ENCODE data around the gene ZNF503. TPM values are rescaled to one million over a fixed set of nuclear protein-coding genes. Genes with fewer than 3 reads are reported as not detected.

Gene ZNF503
- total RNA-seq, 4 donors from 2014 or later = 12.1 to 99.4 (median 26.0) TPM

GRCh38 chr10:75353183-75353582, 48.4 kb downstream of the ZNF503 start:
- intact Hi-C loops (cut with DNase I; ENCODE audit: low total_unique reads) = no loop called here
- no peaks in the 10 kb centered on the region for H3K27me3 ChIP-seq

GRCh38 chr10:75352650-75353049, 48.9 kb downstream of the ZNF503 start:
- H3K27ac ChIP-seq = no peak overlapping the region
- no peaks in the 10 kb centered on the region for H3K36me3 ChIP-seq
- no peaks in the 10 kb centered on the region for H3K9me3 ChIP-seq
- H3K4me1 ChIP-seq = no peaks in the 10 kb centered on the region
- intact Hi-C loops (cut with DNase I; ENCODE audit: low total_unique reads) = no loop called here
- no peak for TF ChIP-seq CTCF (IDR thresholded peaks at IDR 0.05)
- no peak for TF ChIP-seq POLR2A (IDR thresholded peaks at IDR 0.05)
- no peak for DNase-seq
- H3K4me3 ChIP-seq = no peak overlapping the region
- no peaks in the 10 kb centered on the region for H3K27me3 ChIP-seq

More at GRCh38 chr10:75353183-75353582, 48.4 kb downstream of the ZNF503 start:
- H3K4me3 ChIP-seq = no peak overlapping the region
- no peak for TF ChIP-seq POLR2A (IDR thresholded peaks at IDR 0.05)
- TF ChIP-seq CTCF (IDR thresholded peaks at IDR 0.05) = no peak
- H3K9me3 ChIP-seq = no peaks in the 10 kb centered on the region
- no peak overlapping the region for H3K27ac ChIP-seq
- DNase-seq = no peak
- no peaks in the 10 kb centered on the region for H3K36me3 ChIP-seq
- H3K4me1 ChIP-seq = no peaks in the 10 kb centered on the region

DNA sequence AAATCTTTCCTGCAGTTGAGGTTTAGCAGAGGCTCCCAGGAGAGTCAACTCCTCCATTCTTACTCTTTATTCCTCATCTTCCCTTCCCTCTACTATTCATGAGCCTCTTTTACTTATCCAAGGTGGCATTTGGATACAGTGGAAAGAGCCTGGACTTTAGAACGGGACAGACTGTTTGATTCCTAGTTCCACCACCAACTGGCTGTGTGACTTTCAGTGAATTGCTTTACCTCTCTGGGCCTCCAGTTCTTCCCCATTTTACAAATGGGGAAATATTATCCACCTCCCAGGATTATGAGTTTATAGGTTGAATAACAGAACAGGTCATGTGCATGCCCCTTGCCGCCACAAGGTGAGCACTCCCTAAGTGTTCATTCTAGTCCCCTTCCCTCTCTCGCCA, 49.9 kb downstream of the ZNF503 start:
- intact Hi-C loops (cut with DNase I; ENCODE audit: low total_unique reads) = no loop called here
- Histone ChIP-seq H3K4me3 (no peak overlapping the region), H3K4me1 (no peaks in the 10 kb centered on the region), H3K27me3 (no peaks in the 10 kb centered on the region), H3K27ac (no peak overlapping the region), H3K9me3 (no peaks in the 10 kb centered on the region), H3K36me3 (no peaks in the 10 kb centered on the region)
- no peak for TF ChIP-seq CTCF (IDR thresholded peaks at IDR 0.05)
- no peak for TF ChIP-seq POLR2A (IDR thresholded peaks at IDR 0.05)
- DNase-seq = no peak

DNA sequence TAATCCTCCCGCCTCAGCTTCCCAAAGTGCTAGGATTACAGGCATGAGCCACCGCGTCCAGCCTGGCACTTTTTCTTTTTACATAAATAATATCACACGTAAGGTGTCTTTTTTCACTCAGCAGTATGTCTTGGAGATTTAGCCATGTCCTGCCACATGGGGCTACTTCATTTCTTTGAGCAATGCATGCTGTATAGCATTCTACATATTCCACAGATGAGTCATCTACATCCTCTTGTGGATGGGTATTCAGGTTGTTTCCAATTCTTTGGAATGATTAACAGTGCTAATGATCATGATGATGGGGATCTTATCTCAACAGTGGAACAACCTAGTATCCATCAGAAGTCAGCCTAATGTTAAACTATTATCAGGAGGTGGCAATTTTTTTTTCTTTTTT, 50.8 kb downstream of the ZNF503 start:
- H3K4me3 ChIP-seq = no peak overlapping the region
- DNase-seq = no peak
- H3K9me3 ChIP-seq = no peaks in the 10 kb centered on the region
- intact Hi-C loops (cut with DNase I; ENCODE audit: low total_unique reads) = no loop called here
- H3K4me1 ChIP-seq = no peaks in the 10 kb centered on the region
- TF ChIP-seq CTCF (IDR thresholded peaks at IDR 0.05) (no peak), POLR2A (IDR thresholded peaks at IDR 0.05) (no peak)
- no peaks in the 10 kb centered on the region for H3K27me3 ChIP-seq
- H3K36me3 ChIP-seq = no peaks in the 10 kb centered on the region
- H3K27ac ChIP-seq = no peak overlapping the region

Other genes starting within 250 kb of the ZNF503 start
- gene VDAC2, start 191.0 kb downstream of the ZNF503 start, total RNA-seq = 100 to 1,000 TPM in 1 of 4 donors, 10 to 100 TPM in 3; 57.6 to 119 (median 76.5) TPM
- 10 to 100 TPM in 3 of 4 donors, 1 to 10 TPM in 1; 3.2 to 59.7 (median 22.9) TPM for gene COMTD1, start 165.8 kb downstream of the ZNF503 start, total RNA-seq
- 10 to 100 TPM in 1 of 4 donors, 1 to 10 TPM in 3; 1.5 to 15.7 (median 4.6) TPM for gene LRMDA, start 29.9 kb upstream of the ZNF503 start, total RNA-seq

Measured in uterus (tissue), 4 donors.